Sigmoid colon (tissue), 4 donors: Measurements from ENCODE around the gene DUS1L.

ENCODE experiments used
- CTCF ChIP-seq, 4 experiments: fragments of 450-650 bp in 3 of 4; fragments of 200-600 bp in 1 of 4; IDR thresholded peaks; one replicate each; pipeline ENCODE4 v1.5.1; 2016 to 2019; ENCODE audit warnings: antibody characterized with exemption in 4 of 4, mild to moderate bottlenecking in 3 of 4, moderate library complexity in 2 of 4
- POLR2AphosphoS5 ChIP-seq, 4 donors: sonication (generic); formaldehyde crosslinking; IDR thresholded peaks; one replicate each; pipeline ENCODE4 v1.6.1; 2017; ENCODE audit warnings: antibody characterized with exemption in 4 of 4

GRCh38 chr17:82055023-82055964, 10.3 kb downstream of the DUS1L start:
- TF ChIP-seq CTCF (IDR thresholded peaks at IDR 0.05): no peak
- no peak for TF ChIP-seq POLR2AphosphoS5 (IDR thresholded peaks at IDR 0.05)
